PC-3 (cell line): ENCODE data around the gene ZFYVE9. TPM values are rescaled to one million over a fixed set of nuclear protein-coding genes. Genes with fewer than 3 reads are reported as not detected.

Experiments
- ATAC-seq: fragments of 200-7000 bp; cut with Tn5 transposase; 2 replicates; pipeline ENCODE4 v1.9.1; 2020; ENCODE audit warnings: mild to moderate bottlenecking, moderate library complexity
- BruUV-seq: library from RNA; stranded (reverse); fragments of 400-500 nt; replicated peaks from 2 replicates; lab custom pipeline; 2021; lab: Mats Ljungman, UMichigan
- CTCF ChIA-PET: fragments of 300-600 bp; sonication (Branson Sonifier 250); formaldehyde crosslinking; loops from one replicate; lab custom pipeline; 2022; ENCODE audit warnings: antibody characterized with exemption; lab: Charles Lee
- POLR2A ChIA-PET: fragments of 300-600 bp; sonication (Branson Sonifier 250); formaldehyde crosslinking; loops from one replicate; lab custom pipeline; 2022; ENCODE audit warnings: antibody characterized with exemption; ENCODE audit not compliant: unreplicated experiment; lab: Charles Lee
- DNase-seq: peaks from one replicate; pipeline ENCODE4 v3.0.0-alpha.2; 2015
- H2AFZ ChIP-seq: fragments of 300-600 bp; sonication (generic); 2 replicates; pipeline ENCODE4 v1.6.0; 2016; ENCODE audit warnings: antibody characterized with exemption, low read length
- H3F3A ChIP-seq: fragments of 300-600 bp; sonication (generic); one replicate; pipeline ENCODE4 v1.6.0; 2017; ENCODE audit warnings: antibody characterized with exemption, low read length, control low read depth, mild to moderate bottlenecking; ENCODE audit not compliant: unreplicated experiment
- H3K27ac ChIP-seq: fragments of 300-600 bp; sonication (generic); 2 replicates; pipeline ENCODE4 v1.5.1; 2016; ENCODE audit warnings: mild to moderate bottlenecking, low read length
- H3K27me3 ChIP-seq: fragments of 300-600 bp; sonication (generic); 2 replicates; pipeline ENCODE4 v1.6.1; 2016; ENCODE audit warnings: low read length, mixed read lengths
- H3K36me3 ChIP-seq: fragments of 300-600 bp; sonication (generic); 2 replicates; pipeline ENCODE4 v1.6.1; 2016; ENCODE audit warnings: low read depth, mixed run types, low read length, mixed read lengths
- H3K4me1 ChIP-seq: fragments of 300-600 bp; sonication (generic); 2 replicates; pipeline ENCODE4 v1.5.1; 2016; ENCODE audit warnings: low read length; ENCODE audit not compliant: insufficient read depth
- H3K4me2 ChIP-seq: fragments of 300-600 bp; sonication (generic); 2 replicates; pipeline ENCODE4 v1.6.0; 2016; ENCODE audit warnings: low read length
- H3K4me3 ChIP-seq: fragments of 300-600 bp; sonication (generic); 2 replicates; pipeline ENCODE4 v1.5.1; 2016; ENCODE audit warnings: mild to moderate bottlenecking, low read length, mixed read lengths
- H3K79me2 ChIP-seq: fragments of 300-600 bp; sonication (generic); 2 replicates; pipeline ENCODE4 v1.6.1; 2017; ENCODE audit warnings: low read length, mixed read lengths
- H3K9ac ChIP-seq: fragments of 300-600 bp; sonication (generic); 2 replicates; pipeline ENCODE4 v1.6.0; 2016; ENCODE audit warnings: mild to moderate bottlenecking, low read length
- H3K9me2 ChIP-seq: fragments of 300-600 bp; sonication (generic); replicated peaks from 2 replicates; pipeline ENCODE4 v1.6.1; 2016; ENCODE audit warnings: mixed run types, low read length, mixed read lengths
- H3K9me3 ChIP-seq: fragments of 300-600 bp; sonication (generic); 2 replicates; pipeline ENCODE4 v1.6.1; 2016; ENCODE audit warnings: low read length, mixed read lengths
- H4K20me1 ChIP-seq: fragments of 300-600 bp; sonication (generic); 2 replicates; pipeline ENCODE4 v1.6.1; 2016; ENCODE audit warnings: low read length, mixed read lengths
- EZH2 ChIP-seq: fragments of 300-600 bp; sonication (generic); IDR thresholded peaks from one replicate; pipeline ENCODE4 v1.6.1; 2017; ENCODE audit warnings: antibody characterized with exemption, mild to moderate bottlenecking, low read length; ENCODE audit not compliant: unreplicated experiment
- EZH2phosphoT487 ChIP-seq: fragments of 300-600 bp; sonication (generic); IDR thresholded peaks from 2 replicates; pipeline ENCODE4 v1.6.1; 2018; ENCODE audit warnings: mild to moderate bottlenecking, antibody characterized with exemption, low read length, borderline replicate concordance
- intact Hi-C: fragments of 100-400 bp; cut with micrococcal nuclease; formaldehyde crosslinking; loops from 2 replicates; pipeline ENCODE4 v1.9.0; 2023
- total RNA-seq: library from RNA; depleted of rRNA; stranded (reverse); fragments of >200 nt; gene quantifications from 2 replicates; pipeline ENCODE4 v1.2.3, GENCODE V29; 2014
- TF ChIP-seq, protein P1 (sequence below): fragments of 300-600 bp; sonication (generic); conservative IDR thresholded peaks from 2 replicates; pipeline ENCODE4 v1.5.1; 2017; ENCODE audit warnings: antibody characterized with exemption, low read depth, mild to moderate bottlenecking, low read length

The ZFYVE9 gene
- total RNA-seq, 1 experiment from 2014 or later, result 14.2 TPM

DNA sequence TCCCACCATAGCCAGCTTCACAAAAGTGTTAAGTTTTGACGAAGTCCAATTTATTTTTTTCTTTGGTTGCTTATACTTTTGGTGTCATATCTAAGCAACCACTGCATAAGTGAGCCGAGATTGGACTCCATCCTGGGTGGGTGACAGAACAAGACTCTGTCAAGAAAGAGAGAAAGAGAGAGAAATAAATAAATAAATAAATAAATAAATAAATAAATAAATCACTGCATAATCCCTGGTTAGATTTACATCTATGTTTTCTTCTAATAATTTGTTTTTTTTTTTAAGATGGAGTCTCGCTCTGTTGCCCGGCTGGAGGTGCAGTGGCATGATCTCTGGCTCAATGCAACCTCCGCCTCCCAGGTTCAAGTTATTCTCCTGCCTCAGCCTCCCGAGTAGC is 18.3 kb upstream of the ZFYVE9 start:
- TF ChIP-seq EZH2phosphoT487 (no peak), EZH2 (no peak)
- TF ChIP-seq, protein P1, sequence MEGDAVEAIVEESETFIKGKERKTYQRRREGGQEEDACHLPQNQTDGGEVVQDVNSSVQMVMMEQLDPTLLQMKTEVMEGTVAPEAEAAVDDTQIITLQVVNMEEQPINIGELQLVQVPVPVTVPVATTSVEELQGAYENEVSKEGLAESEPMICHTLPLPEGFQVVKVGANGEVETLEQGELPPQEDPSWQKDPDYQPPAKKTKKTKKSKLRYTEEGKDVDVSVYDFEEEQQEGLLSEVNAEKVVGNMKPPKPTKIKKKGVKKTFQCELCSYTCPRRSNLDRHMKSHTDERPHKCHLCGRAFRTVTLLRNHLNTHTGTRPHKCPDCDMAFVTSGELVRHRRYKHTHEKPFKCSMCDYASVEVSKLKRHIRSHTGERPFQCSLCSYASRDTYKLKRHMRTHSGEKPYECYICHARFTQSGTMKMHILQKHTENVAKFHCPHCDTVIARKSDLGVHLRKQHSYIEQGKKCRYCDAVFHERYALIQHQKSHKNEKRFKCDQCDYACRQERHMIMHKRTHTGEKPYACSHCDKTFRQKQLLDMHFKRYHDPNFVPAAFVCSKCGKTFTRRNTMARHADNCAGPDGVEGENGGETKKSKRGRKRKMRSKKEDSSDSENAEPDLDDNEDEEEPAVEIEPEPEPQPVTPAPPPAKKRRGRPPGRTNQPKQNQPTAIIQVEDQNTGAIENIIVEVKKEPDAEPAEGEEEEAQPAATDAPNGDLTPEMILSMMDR, result no peak
- ChIA-PET CTCF (interaction anchor here (0.7 kb wide), 1 partner anchor 1053 kb away, joined by 6 read pairs; no protein-coding TSS in a partner anchor), POLR2A (no interaction called here)
- Histone ChIP-seq H3K4me1 (no peaks in the 10 kb centered on the region), H3K27ac (no peak overlapping the region), H3K4me2 (no peak overlapping the region), H3K4me3 (no peak overlapping the region), H3K9me3 (no peaks in the 10 kb centered on the region), H4K20me1 (no peaks in the 10 kb centered on the region), H3K36me3 (no peaks in the 10 kb centered on the region), H3K27me3 (peaks cover 4% of the 10 kb centered on the region; the same call in 1 of the 2 replicates), H3K79me2 (no peaks in the 10 kb centered on the region), H3K9me2 (no peaks in the 10 kb centered on the region), H3F3A (no peaks in the 10 kb centered on the region), H2AFZ (no peak overlapping the region), H3K9ac (no peak overlapping the region)
- DNase-seq, result no peak
- intact Hi-C loops, result loop anchor here (10.0 kb wide), 1 partner anchor 281 kb away; the partner anchor contains the start of genes ORC1 and PRPF38A
- ATAC-seq, result no peak
- BruUV-seq, result no TSS peak

DNA sequence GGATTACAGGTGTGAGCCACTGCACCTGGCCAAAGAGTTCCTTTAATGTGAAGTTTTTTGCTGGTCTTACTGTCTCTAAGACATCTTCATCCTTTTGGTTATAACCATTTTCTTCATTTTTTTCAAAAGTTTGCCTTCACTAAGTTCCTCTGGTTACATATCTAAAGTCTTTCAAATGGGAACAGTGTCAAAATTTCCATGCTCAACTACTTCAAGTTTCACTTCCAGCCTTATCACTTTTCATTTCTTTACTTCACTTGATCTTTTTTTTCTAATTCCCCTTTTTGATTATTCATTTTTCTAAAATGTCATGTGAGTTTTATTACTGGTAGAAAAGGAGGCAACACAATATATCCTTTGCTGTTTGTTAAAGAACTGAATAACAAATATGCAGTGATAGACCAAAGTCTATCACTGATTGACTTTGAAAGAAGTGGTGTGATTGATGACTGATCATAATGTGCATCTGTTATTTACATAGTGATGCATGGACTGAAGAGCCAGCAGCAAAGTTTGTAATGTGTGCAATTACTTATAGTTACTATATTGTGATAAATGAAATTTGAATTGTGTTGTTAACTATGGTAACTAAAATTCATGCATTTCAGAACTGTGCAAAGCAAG is 16.0 kb upstream of the ZFYVE9 start:
- Histone ChIP-seq H3K9me3 (no peaks in the 10 kb centered on the region), H3K79me2 (no peaks in the 10 kb centered on the region), H3K36me3 (no peaks in the 10 kb centered on the region), H2AFZ (no peak overlapping the region), H3F3A (no peaks in the 10 kb centered on the region), H3K9me2 (no peaks in the 10 kb centered on the region), H3K27ac (no peak overlapping the region), H3K4me1 (no peaks in the 10 kb centered on the region), H3K4me3 (no peak overlapping the region), H3K4me2 (no peak overlapping the region), H4K20me1 (no peaks in the 10 kb centered on the region), H3K27me3 (peaks cover 4% of the 10 kb centered on the region; the same call in 1 of the 2 replicates), H3K9ac (no peak overlapping the region)
- DNase-seq (no peak), ATAC-seq (no peak)
- intact Hi-C loops, result loop anchor here (5.0 to 10.0 kb wide), 3 partner anchors 221 to 279 kb away; partner anchors contain the start of genes CC2D1B, ORC1 and PRPF38A
- BruUV-seq, result no TSS peak
- no peak for TF ChIP-seq EZH2
- TF ChIP-seq EZH2phosphoT487, result no peak
- POLR2A ChIA-PET, result no interaction called here
- CTCF ChIA-PET, result no interaction called here

DNA sequence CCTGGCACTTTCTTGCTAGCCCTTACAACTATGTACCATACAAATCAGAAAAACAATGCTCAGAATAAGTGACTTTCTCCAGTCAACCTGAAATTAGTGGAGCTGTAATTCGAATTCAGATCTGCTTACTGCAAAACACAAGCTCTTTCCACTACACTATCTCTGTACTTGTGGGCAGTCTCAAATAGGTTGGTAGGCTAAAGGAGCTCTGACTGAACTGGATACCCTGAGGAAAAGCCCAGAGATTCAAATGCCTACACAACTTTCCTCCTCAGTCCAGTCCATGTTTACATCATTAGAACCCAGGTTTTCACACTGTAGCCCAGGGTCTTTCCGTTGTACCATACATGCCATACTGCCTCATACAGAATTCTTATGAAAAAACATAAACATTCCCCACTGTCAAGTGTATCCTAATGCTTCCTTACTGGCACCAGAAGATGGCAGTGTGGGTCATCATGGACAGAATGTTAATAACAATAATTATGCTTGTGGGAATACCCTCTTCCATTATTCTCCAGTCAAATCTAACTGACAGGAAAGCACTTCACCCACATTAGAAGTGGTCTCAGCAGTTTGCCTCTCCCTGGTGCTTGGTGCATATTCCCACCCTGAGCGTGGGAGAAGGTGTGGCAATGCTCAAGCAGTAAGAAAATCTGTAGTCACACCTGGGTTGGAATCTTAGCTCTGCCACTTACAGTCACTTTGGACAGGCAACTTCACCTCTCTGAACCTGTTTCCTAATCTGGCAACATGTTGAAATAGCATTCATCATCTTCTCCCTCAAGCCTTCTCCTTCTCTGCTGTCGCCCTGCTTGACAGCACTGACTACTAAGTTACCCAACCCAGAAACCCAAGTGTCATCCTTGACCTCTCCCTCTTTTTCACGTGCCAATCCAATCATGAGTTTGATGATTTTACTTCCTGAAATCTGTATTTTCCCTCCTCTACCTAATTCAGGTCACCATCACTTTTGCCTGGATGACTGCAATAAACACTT is 14.4 kb upstream of the ZFYVE9 start:
- Histone ChIP-seq H3K79me2 (no peaks in the 10 kb centered on the region), H3F3A (no peaks in the 10 kb centered on the region), H3K4me3 (no peak overlapping the region), H2AFZ (no peak overlapping the region), H4K20me1 (no peaks in the 10 kb centered on the region), H3K27me3 (peaks cover 4% of the 10 kb centered on the region; the same call in 1 of the 2 replicates), H3K9ac (no peak overlapping the region), H3K27ac (no peak overlapping the region), H3K4me1 (no peaks in the 10 kb centered on the region), H3K9me3 (no peaks in the 10 kb centered on the region), H3K4me2 (no peak overlapping the region), H3K36me3 (no peaks in the 10 kb centered on the region), H3K9me2 (no peaks in the 10 kb centered on the region)
- CTCF ChIA-PET, result no interaction called here
- TF ChIP-seq, protein P1, result peak; percentile 86
- no peak for TF ChIP-seq EZH2phosphoT487
- TF ChIP-seq EZH2, result no peak
- POLR2A ChIA-PET, result no interaction called here
- intact Hi-C loops, result loop anchor here (1.0 to 10.0 kb wide), 4 partner anchors 169 to 277 kb away; partner anchors contain the start of genes CC2D1B, ORC1 and PRPF38A
- no TSS peak for BruUV-seq
- DNase-seq, result peak; percentile 71
- ATAC-seq, result peak; percentile 99
